GM23338 (cell line): ENCODE data around the gene ARHGAP32. TPM values are rescaled to one million over a fixed set of nuclear protein-coding genes. Genes with fewer than 3 reads are reported as not detected.
"Not testable (repeated sequence)": the region's sequence is repeated elsewhere in the genome, so short reads cannot be mapped to it uniquely, and the experiment has no call there.

ENCODE experiments used
- ATAC-seq: fragments of 200-7000 bp; cut with Tn5 transposase; 3 replicates; pipeline ENCODE4 v1.9.1; 2020
- DNase-seq: peaks from one replicate; pipeline ENCODE4 v3.0.0-alpha.2; 2015; ENCODE audit warnings: low spot score
- H2AFZ ChIP-seq: fragments of 200-600 bp; sonication (generic); 2 replicates; pipeline ENCODE4 v1.8.0; 2016; ENCODE audit warnings: antibody characterized with exemption, mild to moderate bottlenecking, moderate library complexity
- H3F3A ChIP-seq: fragments of 200-600 bp; sonication (generic); replicated peaks from 2 replicates; pipeline ENCODE4 v1.8.0; 2017; ENCODE audit warnings: antibody characterized with exemption, mixed run types, low read depth
- H3K27ac ChIP-seq: fragments of 200-600 bp; sonication (generic); 2 replicates; pipeline ENCODE4 v1.6.1; 2016; ENCODE audit warnings: low read depth
- H3K27me3 ChIP-seq: fragments of 200-600 bp; sonication (generic); 2 replicates; pipeline ENCODE4 v1.8.0; 2016; ENCODE audit warnings: mild to moderate bottlenecking, mixed run types, moderate library complexity; ENCODE audit not compliant: insufficient read depth
- H3K36me3 ChIP-seq: fragments of 200-600 bp; sonication (generic); 2 replicates; pipeline ENCODE4 v1.8.0; 2016; ENCODE audit warnings: mild to moderate bottlenecking; ENCODE audit not compliant: insufficient read depth
- H3K4me1 ChIP-seq: fragments of 200-600 bp; sonication (generic); 2 replicates; pipeline ENCODE4 v1.8.0; 2016; ENCODE audit warnings: mild to moderate bottlenecking, moderate library complexity; ENCODE audit not compliant: insufficient read depth
- H3K4me2 ChIP-seq: fragments of 200-600 bp; sonication (generic); 2 replicates; pipeline ENCODE4 v1.7.1; 2017; ENCODE audit warnings: mixed run types
- H3K4me3 ChIP-seq: fragments of 200-600 bp; sonication (generic); 2 replicates; pipeline ENCODE4 v1.6.1; 2016; ENCODE audit warnings: mixed run types
- H3K79me2 ChIP-seq: fragments of 200-600 bp; sonication (generic); replicated peaks from 2 replicates; pipeline ENCODE4 v1.8.0; 2017; ENCODE audit warnings: mild to moderate bottlenecking; ENCODE audit not compliant: insufficient read depth
- H3K9me2 ChIP-seq: fragments of 200-600 bp; sonication (generic); 2 replicates; pipeline ENCODE4 v1.8.0; 2017; ENCODE audit not compliant: insufficient read depth
- H4K20me1 ChIP-seq: fragments of 200-600 bp; sonication (generic); replicated peaks from 2 replicates; pipeline ENCODE4 v1.8.0; 2017; ENCODE audit warnings: mild to moderate bottlenecking; ENCODE audit not compliant: insufficient read depth
- H3K27ac Mint-ChIP-seq: 2 replicates; pipeline ENCODE4 v1.8.0; 2020; ENCODE audit warnings: inconsistent platforms, mild to moderate bottlenecking, moderate library complexity, mixed read lengths
- H3K27me3 Mint-ChIP-seq: 3 replicates; pipeline ENCODE4 v1.8.0; 2022; ENCODE audit warnings: low read depth, mild to moderate bottlenecking, moderate library complexity, mixed read lengths, inconsistent platforms; ENCODE audit not compliant: insufficient read depth, poor library complexity
- H3K36me3 Mint-ChIP-seq: 3 replicates; pipeline ENCODE4 v1.8.0; 2021; ENCODE audit warnings: low read depth, mild to moderate bottlenecking, inconsistent platforms, moderate library complexity, mixed read lengths
- H3K4me1 Mint-ChIP-seq: 3 replicates; pipeline ENCODE4 v1.8.0; 2020; ENCODE audit warnings: mild to moderate bottlenecking, inconsistent platforms, mixed read lengths
- H3K4me3 Mint-ChIP-seq: 3 replicates; pipeline ENCODE4 v1.8.0; 2021; ENCODE audit warnings: moderate library complexity, mild to moderate bottlenecking, inconsistent platforms, mixed read lengths
- H3K9me3 Mint-ChIP-seq: 3 replicates; pipeline ENCODE4 v1.8.0; 2020; ENCODE audit warnings: moderate library complexity, mild to moderate bottlenecking, inconsistent platforms, mixed read lengths
- CREB1 ChIP-seq: fragments of 250-450 bp; sonication (Bioruptor Pico); IDR thresholded peaks from 2 replicates; pipeline ENCODE4 v1.5.0; 2020; ENCODE audit warnings: low read depth, mild to moderate bottlenecking, moderate library complexity
- EZH2 ChIP-seq: fragments of 200-600 bp; sonication (generic); IDR thresholded peaks from one replicate; pipeline ENCODE4 v1.8.0; 2017; ENCODE audit warnings: antibody characterized with exemption, mild to moderate bottlenecking, low read depth; ENCODE audit not compliant: unreplicated experiment
- POLR2AphosphoS5 ChIP-seq: IDR thresholded peaks from 2 replicates; pipeline ENCODE4 v1.6.1; 2016; ENCODE audit warnings: antibody characterized with exemption, low read depth
- polyA plus RNA-seq: library from polyadenylated mRNA; unstranded; fragments of >200 nt; fragmentation: Nextera tagmentation; extraction: Ambion mirVana; gene quantifications from 2 replicates; pipeline ENCODE4 v1.2.1, GENCODE V29; 2016
- total RNA-seq: library from RNA; depleted of rRNA; stranded (reverse); fragments of >200 nt; shearing (Covaris generic); gene quantifications from 2 replicates; pipeline ENCODE4 v1.2.3, GENCODE V29; 2014
- TF ChIP-seq, protein P1 (sequence below): fragments of 250-450 bp; sonication (Bioruptor Pico); IDR thresholded peaks from 2 replicates; pipeline ENCODE4 v1.5.0; 2020; ENCODE audit warnings: mild to moderate bottlenecking, moderate library complexity
- TF ChIP-seq, protein P2 (sequence below), 2 experiments: fragments of 200-600 bp in 1 of 2; sonication (generic) in 1 of 2; conservative IDR thresholded peaks; 2 replicates each; pipeline versions ENCODE4 v1.5.1 to v1.6.1; 2016 to 2017; ENCODE audit warnings: antibody characterized with exemption in 2 of 2, low read depth in 2 of 2, mild to moderate bottlenecking in 2 of 2, moderate library complexity in 1 of 2

ARHGAP32 gene
- total and polyA plus RNA-seq, 2 experiments from 2014 or later: 3.9 to 17.2 TPM

DNA sequence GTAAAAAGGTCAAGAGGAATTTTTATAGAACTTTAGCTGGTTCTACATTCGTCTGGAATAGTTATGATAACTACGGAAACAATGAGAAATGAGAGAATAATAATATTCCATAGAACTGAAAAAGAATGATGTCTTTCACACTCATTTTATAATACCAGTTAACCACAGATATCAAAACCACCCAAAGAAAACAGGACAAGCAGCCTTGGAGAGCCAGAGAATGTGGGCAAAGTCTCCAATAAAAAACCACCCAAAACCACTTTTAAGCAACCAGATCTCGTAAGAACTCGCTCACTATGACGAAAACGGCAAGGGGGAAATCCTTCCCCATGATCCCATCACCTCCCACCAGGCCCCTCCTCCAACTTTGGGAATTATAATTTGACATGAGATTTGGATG, 60.8 kb downstream of the ARHGAP32 start (continued):
- TF ChIP-seq, protein P1, sequence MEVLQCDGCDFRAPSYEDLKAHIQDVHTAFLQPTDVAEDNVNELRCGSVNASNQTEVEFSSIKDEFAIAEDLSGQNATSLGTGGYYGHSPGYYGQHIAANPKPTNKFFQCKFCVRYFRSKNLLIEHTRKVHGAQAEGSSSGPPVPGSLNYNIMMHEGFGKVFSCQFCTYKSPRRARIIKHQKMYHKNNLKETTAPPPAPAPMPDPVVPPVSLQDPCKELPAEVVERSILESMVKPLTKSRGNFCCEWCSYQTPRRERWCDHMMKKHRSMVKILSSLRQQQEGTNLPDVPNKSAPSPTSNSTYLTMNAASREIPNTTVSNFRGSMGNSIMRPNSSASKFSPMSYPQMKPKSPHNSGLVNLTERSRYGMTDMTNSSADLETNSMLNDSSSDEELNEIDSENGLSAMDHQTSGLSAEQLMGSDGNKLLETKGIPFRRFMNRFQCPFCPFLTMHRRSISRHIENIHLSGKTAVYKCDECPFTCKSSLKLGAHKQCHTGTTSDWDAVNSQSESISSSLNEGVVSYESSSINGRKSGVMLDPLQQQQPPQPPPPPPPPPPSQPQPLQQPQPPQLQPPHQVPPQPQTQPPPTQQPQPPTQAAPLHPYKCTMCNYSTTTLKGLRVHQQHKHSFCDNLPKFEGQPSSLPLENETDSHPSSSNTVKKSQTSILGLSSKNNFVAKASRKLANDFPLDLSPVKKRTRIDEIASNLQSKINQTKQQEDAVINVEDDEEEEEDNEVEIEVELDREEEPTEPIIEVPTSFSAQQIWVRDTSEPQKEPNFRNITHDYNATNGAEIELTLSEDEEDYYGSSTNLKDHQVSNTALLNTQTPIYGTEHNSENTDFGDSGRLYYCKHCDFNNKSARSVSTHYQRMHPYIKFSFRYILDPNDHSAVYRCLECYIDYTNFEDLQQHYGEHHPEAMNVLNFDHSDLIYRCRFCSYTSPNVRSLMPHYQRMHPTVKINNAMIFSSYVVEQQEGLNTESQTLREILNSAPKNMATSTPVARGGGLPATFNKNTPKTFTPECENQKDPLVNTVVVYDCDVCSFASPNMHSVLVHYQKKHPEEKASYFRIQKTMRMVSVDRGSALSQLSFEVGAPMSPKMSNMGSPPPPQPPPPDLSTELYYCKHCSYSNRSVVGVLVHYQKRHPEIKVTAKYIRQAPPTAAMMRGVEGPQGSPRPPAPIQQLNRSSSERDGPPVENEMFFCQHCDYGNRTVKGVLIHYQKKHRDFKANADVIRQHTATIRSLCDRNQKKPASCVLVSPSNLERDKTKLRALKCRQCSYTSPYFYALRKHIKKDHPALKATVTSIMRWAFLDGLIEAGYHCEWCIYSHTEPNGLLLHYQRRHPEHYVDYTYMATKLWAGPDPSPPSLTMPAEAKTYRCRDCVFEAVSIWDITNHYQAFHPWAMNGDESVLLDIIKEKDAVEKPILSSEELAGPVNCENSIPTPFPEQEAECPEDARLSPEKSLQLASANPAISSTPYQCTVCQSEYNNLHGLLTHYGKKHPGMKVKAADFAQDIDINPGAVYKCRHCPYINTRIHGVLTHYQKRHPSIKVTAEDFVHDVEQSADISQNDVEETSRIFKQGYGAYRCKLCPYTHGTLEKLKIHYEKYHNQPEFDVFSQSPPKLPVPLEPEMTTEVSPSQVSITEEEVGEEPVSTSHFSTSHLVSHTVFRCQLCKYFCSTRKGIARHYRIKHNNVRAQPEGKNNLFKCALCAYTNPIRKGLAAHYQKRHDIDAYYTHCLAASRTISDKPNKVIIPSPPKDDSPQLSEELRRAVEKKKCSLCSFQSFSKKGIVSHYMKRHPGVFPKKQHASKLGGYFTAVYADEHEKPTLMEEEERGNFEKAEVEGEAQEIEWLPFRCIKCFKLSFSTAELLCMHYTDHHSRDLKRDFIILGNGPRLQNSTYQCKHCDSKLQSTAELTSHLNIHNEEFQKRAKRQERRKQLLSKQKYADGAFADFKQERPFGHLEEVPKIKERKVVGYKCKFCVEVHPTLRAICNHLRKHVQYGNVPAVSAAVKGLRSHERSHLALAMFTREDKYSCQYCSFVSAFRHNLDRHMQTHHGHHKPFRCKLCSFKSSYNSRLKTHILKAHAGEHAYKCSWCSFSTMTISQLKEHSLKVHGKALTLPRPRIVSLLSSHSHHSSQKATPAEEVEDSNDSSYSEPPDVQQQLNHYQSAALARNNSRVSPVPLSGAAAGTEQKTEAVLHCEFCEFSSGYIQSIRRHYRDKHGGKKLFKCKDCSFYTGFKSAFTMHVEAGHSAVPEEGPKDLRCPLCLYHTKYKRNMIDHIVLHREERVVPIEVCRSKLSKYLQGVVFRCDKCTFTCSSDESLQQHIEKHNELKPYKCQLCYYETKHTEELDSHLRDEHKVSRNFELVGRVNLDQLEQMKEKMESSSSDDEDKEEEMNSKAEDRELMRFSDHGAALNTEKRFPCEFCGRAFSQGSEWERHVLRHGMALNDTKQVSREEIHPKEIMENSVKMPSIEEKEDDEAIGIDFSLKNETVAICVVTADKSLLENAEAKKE: no peak

DNA sequence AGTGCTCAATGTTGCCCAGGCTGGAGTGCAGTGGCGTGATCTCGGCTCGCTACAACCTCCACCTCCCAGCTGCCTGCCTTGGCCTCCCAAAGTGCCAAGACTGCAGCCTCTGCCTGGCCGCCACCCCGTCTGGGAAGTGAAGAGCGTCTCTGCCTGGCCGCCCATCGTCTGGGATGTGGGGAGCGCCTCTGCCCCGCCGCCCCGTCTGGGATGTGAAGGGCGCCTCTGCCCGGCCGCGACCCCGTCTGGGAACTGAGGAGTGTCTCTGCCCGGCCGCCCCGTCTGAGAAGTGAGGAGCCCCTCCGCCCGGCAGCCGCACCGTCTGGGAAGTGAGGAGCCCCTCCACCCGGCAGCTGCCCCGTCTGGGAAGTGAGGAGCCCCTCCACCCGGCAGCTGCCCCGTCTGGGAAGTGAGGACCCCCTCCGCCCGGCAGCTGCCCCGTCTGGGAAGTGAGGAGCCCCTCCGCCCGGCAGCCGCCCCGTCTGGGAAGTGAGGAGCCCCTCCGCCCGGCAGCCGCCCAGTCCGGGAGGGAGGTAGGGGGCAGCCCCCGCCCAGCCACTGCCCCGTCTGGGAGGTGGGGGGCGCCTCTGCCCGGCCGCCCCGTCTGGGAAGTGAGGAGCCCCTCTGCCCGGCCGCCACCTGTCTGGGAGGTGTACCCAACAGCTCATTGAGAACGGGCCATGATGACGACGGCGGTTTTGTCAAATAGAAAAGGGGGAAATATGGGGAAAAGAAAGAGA, 63.1 kb downstream of the ARHGAP32 start:
- not testable (repeated sequence) for H4K20me1 ChIP-seq

GRCh38 chr11:129119036-129119435, 73.1 kb downstream of the ARHGAP32 start:
- H3K4me3 ChIP-seq: no peak overlapping the region
- no peaks in the 10 kb centered on the region for H3K27me3 ChIP-seq
- no peaks in the 10 kb centered on the region for H4K20me1 ChIP-seq
- ATAC-seq: no peak
- H3K79me2 ChIP-seq: no peaks in the 10 kb centered on the region
- no peaks in the 10 kb centered on the region for H3K36me3 ChIP-seq
- no peak for DNase-seq
- H2AFZ ChIP-seq: no peak overlapping the region
- Mint-ChIP-seq H3K4me1 (no peaks in the 10 kb centered on the region), H3K27ac (no peak overlapping the region), H3K4me3 (no peak overlapping the region), H3K36me3 (no peaks in the 10 kb centered on the region), H3K27me3 (no peaks in the 10 kb centered on the region), H3K9me3 (no peaks in the 10 kb centered on the region)
- no peaks in the 10 kb centered on the region for H3F3A ChIP-seq
- H3K9me2 ChIP-seq: no peaks in the 10 kb centered on the region
- no peak overlapping the region for H3K27ac ChIP-seq
- no peak overlapping the region for H3K4me2 ChIP-seq
- H3K4me1 ChIP-seq: no peaks in the 10 kb centered on the region
- no peak for TF ChIP-seq CREB1 (CRISPR knock-in tag)
- TF ChIP-seq EZH2: no peak
- TF ChIP-seq, protein P2, sequence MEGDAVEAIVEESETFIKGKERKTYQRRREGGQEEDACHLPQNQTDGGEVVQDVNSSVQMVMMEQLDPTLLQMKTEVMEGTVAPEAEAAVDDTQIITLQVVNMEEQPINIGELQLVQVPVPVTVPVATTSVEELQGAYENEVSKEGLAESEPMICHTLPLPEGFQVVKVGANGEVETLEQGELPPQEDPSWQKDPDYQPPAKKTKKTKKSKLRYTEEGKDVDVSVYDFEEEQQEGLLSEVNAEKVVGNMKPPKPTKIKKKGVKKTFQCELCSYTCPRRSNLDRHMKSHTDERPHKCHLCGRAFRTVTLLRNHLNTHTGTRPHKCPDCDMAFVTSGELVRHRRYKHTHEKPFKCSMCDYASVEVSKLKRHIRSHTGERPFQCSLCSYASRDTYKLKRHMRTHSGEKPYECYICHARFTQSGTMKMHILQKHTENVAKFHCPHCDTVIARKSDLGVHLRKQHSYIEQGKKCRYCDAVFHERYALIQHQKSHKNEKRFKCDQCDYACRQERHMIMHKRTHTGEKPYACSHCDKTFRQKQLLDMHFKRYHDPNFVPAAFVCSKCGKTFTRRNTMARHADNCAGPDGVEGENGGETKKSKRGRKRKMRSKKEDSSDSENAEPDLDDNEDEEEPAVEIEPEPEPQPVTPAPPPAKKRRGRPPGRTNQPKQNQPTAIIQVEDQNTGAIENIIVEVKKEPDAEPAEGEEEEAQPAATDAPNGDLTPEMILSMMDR (conservative IDR thresholded peaks at IDR 0.05; ENCODE audit: low read depth in 2 of 2): no peak
- no peak for TF ChIP-seq POLR2AphosphoS5

More for the DNA sequence above, 63.1 kb downstream of the ARHGAP32 start:
- not testable (repeated sequence) for H3K4me1 Mint-ChIP-seq, H3K9me2 ChIP-seq, H3K27me3 ChIP-seq, H3K4me3 Mint-ChIP-seq, H3K4me1 ChIP-seq, H3F3A ChIP-seq, H3K4me2 ChIP-seq, H3K27me3 Mint-ChIP-seq, ATAC-seq, H3K27ac ChIP-seq, H3K27ac Mint-ChIP-seq, H3K36me3 ChIP-seq, H3K36me3 Mint-ChIP-seq, DNase-seq, H2AFZ ChIP-seq, H3K4me3 ChIP-seq
- H3K9me3 Mint-ChIP-seq: peaks cover 12% of the 10 kb centered on the region; the same call in 2 of the 3 replicates
- H3K79me2 ChIP-seq: peaks cover 25% of the 10 kb centered on the region
